Pons (tissue), 1 donor: ENCODE measurements around the gene WDR91.

Source experiments
- DNase-seq: peaks from one replicate; pipeline ENCODE4 v3.0.0-alpha.2; 2016; ENCODE audit warnings: low spot score

WDR91 gene

GRCh38 chr7:135160858-135161653 lies 50.3 kb downstream of the WDR91 start:
- no peak for DNase-seq

DNA sequence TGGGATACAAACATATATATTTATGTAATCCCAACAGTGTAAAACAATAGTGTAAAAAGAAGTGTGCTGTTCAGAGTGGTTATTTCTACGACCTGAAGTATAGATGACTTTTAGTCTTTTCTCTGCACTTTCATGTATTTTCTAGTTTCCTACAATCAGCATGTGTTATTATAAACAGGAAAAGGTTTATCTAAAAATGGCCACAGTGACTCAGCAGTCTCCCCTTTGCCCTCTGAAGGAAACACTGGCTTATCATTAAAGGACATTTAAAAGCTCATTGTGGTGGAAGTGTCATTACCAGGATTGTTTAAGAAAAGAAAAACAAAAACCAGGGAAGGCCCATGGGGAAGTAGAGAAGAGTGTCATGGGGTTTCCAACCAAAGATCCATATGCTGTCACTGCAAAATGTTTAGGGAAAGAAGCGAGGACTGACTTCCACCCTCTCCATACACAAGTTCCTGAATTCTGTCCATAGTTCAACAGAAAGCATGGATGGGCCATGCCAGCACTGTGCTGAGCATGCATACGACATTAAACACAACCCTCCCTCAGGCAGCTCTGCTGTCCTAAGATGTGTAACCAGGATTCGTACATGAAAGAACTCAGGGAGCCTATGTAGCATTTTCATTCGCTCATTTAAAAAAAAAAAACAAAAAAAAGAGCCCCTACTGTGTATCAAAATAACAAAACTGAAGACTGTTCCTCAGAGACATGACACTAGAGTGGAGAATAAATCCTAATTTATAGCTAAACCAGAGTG lies 51.0 kb downstream of the WDR91 start:
- no peak for DNase-seq

GRCh38 chr7:135159359-135160085 lies 51.8 kb downstream of the WDR91 start:
- DNase-seq: no peak

DNA sequence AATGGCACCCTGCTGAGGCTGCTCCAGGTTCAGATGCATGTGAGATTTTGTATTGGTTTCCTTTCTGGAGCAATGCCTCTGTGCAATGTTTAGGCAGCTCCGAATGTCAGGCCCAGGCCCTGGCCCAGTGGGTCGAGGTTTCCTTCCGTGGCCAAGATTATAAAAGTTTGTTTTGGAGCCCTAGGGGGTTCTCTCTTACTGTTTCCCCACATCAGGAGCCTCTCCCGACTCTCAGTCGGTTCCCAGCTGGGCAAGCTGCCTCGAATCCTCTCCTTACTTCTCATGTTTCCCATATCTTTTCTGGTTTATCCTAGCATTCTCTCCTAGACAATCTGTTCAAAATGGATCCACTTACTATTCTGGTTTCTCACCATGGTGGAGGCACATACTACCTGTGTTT lies 52.5 kb downstream of the WDR91 start:
- no peak for DNase-seq

GRCh38 chr7:135158141-135158655 lies 53.1 kb downstream of the WDR91 start:
- DNase-seq: no peak

- no peak for DNase-seq
Measured at GRCh38 chr7:135156290-135156689, 55.0 kb downstream of the WDR91 start.

DNA sequence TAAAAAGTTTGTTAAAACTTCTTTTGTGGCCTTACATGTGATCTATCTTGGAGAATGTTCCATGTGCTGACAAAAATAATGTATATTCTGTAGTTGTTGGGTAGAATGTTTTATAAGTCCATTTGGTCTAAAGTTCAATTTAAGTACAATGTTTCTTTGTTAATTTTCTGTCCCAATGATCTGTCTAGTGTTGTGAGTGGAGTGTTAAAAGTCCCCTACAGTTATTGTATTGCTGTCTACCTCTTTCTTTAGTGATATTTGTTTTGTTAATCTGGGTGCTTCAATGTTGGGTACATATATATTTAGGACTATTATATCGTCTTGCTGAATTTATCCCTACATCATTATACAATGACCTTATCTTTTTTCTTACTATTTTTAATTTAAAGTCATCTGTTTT lies 56.6 kb downstream of the WDR91 start:
- DNase-seq: no peak

DNA sequence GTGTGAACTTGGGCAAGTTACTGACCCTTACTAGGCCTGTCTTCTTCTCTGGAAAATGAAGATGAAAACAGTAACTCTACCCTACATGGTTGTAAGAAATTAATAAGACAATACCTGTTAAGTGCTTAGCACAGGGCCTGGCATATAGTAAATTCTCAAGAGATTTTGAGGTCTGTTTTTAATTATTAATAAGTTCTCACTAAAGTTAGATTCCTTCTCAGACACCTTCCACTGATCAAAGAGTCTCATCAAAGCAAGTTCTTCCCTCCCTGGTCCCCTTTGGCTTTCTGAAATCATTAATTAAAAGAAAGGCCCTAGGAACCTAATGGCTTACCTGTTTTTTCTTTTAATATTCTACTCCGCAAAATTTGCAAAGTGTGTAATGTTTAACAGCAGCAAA lies 58.9 kb downstream of the WDR91 start:
- no peak for DNase-seq

DNA sequence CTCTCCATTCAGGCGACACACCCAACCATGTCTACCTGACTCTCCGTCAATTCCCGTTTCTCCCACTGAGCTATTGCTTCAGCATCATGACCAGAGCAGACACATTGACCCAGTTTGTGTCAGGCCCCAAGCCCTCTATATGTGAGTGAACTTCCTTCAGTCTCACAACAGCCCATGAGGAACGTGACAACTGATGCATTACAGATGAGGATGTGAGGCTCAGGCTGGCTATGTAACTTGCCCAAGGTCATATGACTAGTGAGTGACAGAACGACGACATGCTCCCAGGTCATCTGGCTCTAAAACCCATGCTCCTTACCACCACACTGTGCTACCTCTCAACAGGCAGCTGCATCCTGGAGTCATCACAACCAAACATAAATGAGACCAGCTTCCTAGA lies 59.8 kb downstream of the WDR91 start:
- no peak for DNase-seq

DNA sequence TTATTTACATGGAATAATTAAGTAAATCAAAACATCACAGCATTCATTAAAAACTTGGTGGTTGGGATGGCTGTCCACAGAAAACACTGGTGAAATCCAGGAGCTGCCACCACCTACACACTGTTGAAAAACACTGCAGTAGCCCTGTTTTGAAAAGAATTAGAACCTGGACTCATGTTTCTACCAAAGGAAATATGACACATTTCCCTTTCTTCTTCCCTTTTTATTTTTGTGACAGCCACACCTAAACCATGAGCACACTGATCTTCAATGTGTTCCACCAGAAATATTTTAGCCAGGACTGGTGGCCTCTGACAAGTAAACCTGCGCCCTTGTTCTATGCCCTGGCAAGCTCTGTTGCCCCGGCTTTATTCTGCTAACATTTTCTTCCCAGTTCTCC lies 60.2 kb downstream of the WDR91 start:
- DNase-seq: no peak

DNA sequence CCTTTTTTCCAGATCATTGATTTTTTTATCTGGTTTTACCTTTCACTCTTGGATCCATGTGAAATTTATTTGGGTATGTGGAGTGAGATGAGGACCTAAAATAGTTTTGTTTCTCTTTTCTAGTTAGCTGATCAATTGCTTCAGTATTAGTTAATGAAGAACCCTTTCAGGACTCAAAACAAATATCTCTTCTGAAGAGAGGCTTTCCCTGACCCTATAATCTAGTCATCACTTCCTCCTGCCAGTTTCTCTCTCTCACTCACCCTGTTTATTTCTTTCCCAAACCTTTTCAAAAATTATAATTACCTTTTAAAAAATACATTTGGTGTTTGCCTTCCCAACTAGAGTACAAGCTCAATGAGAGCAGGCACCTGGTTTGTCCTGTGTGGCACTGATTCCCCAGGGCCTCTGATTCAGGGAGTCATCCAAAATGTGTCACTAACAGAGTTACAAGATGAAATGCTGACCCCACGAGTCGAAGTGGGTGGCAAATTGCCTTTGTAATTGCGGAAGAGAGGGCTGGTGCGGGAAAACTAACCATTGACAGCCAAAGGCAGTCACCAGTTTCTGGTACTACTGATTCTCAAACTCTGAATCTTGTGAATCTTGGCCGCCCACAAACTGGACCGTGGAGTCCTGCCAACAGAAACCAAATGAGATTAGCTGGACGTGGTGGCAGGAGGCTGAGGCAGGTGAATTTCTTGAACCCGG lies 61.1 kb downstream of the WDR91 start:
- DNase-seq: no peak

DNA sequence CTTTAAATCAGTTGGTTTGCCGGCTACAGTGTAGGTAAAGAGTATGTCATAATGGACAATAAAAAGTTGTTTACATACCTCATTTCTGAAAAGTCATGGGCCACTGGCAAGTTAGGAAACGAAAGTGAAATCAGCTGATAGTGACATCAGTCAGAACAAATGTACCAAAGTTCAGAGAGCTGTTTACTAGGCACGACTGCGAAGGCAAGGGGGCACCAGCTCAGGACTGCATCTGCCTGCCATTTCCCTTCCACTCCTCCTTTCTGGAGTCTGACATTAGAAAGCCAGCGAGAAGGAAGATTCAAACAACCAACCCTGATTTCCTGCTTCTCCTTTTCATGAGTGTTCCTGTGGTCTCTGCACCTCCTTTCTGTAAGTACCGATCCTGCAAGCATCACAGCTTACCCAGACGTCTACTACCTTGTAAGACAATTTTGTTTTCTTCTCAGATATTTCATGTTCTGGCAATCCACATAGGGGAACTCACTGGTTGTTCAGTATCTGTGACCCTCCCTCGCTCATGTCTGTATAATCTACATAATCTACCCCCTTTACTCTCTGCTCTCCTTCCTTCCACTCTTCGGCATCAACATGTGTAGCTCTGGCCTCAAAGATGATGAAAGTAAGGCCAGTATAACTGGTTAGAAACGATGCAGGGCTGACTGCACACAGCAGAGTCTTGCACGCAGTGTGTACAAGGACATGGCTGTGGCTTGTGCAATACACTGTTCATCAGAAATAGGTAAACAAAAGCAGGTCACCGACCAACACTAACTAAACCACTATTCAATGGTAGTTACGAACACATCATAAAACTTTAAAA lies 63.2 kb downstream of the WDR91 start, which contains the start of gene TMEM140:
TMEM140 (plus strand) TSS at position 174 of the 823 bp plus-strand sequence. CDS start 16,370 bp downstream, outside the sequence.
- DNase-seq: peak; percentile 92

DNA sequence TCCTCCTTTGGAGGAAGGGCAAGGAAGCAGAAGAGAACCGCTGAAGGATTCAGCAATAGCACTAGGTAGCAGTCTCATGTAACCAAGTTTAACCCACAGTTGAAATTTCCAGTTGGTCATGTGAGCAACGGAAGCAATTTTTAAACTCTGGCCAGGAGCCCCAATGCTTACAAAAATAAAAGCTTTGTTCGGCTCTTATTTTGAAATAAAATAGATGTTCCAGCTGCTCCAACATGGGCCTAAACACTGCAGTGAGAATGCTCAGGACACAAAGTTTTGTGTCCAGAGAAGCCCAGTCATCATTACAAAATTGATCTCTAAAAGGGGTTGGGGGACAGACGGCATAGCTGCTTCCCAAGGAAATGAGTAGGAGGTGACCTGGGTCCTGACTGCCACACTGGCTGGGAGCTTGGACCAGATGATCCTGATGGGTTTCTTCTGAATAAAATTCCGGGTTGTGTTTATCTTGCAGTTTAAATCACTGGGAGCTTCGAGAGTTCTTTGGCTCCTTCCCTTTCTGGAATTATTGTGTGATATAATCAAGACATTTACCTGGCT lies 63.9 kb downstream of the WDR91 start:
- DNase-seq: peak; percentile 65

- no peak for DNase-seq
Measured at GRCh38 chr7:135143885-135144668, 67.2 kb downstream of the WDR91 start.
